Fibroblast of pulmonary artery (primary cell): ENCODE data around the gene ZNF74.

Source experiments
- DNase-seq: peaks from one replicate; pipeline ENCODE4 v3.0.0-alpha.2; 2010; ENCODE audit warnings: low read depth
- H3K4me3 ChIP-seq: replicated peaks from 2 replicates; pipeline ENCODE4 v1.5.1; 2011; ENCODE audit warnings: low read depth, mild to moderate bottlenecking, control low read depth, low read length, moderate library complexity
- CTCF ChIP-seq: IDR thresholded peaks from 2 replicates; pipeline ENCODE4 v1.5.1; 2011; ENCODE audit warnings: mild to moderate bottlenecking, control low read depth, low read length, inconsistent platforms; ENCODE audit errors: missing control alignments

The ZNF74 gene

GRCh38 chr22:20399866-20400605 is 6.1 kb downstream of the ZNF74 start:
- TF ChIP-seq CTCF: no peak
- DNase-seq: no peak
- no peak overlapping the region for H3K4me3 ChIP-seq

DNA sequence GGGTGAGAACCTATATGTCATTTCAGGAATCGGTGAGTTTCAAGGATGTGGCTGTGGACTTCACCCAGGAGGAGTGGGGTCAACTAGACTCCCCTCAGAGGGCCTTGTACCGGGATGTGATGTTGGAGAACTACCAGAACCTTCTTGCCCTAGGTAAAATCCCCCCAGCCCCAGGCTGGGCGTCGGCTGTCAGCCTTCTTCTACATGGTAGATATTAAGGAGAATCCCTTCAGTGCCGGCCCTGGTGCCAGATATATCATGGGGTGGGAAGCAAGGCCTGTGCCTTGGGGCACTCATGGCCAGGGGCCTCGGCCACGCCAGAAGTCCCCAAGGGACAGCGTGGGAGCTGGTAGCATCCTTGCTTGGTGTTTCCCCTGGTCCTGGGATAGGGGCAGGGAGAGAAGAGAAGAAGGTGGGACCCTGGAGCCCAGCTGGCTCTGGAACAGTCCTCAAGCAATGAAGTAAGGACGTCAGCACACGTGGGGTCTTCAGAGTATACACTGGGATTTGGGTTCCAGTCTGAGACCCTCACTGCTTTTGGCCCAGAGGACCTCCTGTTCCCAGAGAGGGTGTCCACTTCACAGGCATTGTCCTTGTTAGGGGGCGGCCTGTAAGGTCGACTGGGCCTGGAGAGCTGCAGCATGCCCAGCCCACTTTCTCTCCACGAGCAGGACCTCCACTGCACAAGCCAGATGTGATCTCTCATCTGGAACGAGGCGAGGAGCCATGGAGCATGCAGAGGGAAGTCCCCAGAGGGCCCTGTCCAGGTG is 6.8 kb downstream of the ZNF74 start:
- no peak for TF ChIP-seq CTCF
- DNase-seq: no peak
- H3K4me3 ChIP-seq: no peak overlapping the region

DNA sequence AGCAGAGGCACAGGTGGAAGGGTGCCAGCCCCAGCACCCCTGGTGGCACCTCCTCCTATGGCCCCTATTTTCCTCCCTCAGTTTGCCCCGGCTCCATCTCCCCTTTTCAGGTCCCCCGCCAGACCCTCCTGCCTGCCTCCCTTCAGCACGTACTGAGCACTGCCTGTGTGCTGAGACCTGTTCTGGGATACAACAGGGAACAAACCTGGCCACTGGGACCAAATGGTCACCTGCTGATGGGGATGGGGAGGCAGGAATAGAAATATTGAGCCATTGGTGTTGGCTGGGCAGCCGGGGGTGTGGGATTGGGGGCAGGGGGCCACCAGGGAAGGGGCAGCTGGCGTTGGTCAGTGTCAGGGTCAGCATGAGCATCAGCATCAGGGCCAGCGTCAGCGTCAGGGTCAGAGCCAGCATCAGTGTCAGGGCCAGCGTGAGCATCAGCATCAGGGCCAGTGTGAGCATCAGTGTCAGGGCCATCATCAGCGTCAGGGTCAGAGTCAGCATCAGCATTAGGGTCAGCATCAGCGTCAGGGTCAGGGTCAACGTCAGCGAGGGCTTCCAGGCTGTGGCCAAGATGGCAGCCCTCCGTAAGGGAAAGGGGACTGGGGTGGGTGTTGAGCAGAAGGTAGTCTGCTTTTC is 7.5 kb downstream of the ZNF74 start:
- no peak overlapping the region for H3K4me3 ChIP-seq
- DNase-seq: no peak
- no peak for TF ChIP-seq CTCF

DNA sequence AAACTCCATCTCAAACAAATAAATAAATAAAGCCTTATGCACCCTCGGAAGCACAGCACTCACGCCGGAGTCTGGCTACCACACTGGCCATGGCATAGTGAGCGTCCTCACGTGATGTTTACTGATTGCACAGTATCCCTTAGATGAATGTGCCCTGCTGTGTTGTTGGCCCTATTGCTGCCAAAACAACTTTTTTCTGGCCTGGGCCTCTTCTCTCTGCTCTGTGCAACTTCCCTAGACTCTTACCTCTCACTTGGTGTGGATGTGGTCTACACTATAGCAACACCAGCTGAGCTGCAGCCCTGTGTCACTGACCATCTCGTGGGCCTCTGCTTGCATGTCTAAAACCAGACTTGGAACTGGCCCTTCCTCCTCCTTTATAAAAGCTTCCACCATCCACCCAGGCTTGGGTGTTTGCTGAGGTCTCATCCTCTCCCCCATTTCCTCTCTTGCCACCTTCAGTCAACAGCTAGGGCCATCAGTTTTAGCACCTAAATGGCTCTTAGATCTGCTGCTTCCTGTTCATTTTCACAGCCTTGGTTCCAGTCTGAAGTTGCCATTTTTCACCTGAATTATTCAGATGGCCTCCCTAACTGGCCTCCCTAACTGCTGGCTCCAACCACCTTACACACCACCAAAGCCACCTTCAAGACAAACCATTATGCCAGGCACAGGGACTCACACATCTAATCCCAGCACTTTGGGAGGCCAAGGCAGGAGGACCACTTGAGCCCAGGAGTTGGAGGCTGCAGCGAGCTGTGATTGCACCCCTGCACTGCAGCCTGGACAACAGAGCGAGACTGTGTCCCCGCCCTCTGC is 9.2 kb downstream of the ZNF74 start:
- no peak for TF ChIP-seq CTCF
- no peak overlapping the region for H3K4me3 ChIP-seq
- DNase-seq: no peak

- H3K4me3 ChIP-seq: no peak overlapping the region
- DNase-seq: no peak
- no peak for TF ChIP-seq CTCF
Measured at GRCh38 chr22:20403779-20404140, 9.8 kb downstream of the ZNF74 start.

DNA sequence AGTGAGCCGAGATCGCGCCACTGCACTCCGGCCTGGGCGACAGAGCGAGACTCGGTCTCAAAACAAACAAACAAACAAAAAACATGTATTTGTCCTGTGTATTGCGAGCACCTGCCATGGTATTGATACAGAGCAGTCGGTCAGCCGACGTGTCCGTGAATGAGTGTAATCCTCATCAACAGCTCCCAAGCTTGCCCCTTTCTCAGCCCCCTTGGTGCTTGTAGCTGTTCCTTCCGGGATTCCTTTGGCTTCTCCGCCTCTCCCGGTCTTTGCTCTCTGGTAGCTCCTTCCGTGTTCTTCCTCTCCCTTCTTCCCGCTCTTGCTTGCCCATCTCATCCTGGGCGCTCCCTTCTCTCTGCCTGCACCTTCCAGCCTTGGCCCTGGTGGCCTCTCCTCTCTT is 10.9 kb downstream of the ZNF74 start:
- H3K4me3 ChIP-seq: no peak overlapping the region
- no peak for DNase-seq
- no peak for TF ChIP-seq CTCF
